T-helper 2 cell (primary cell): Measurements from ENCODE around the gene RPL6.
"Not testable (repeated sequence)": the region's sequence is repeated elsewhere in the genome, so short reads cannot be mapped to it uniquely, and the experiment has no call there.

Source experiments
- DNase-seq, 5 experiments: peaks; one replicate each; pipeline versions ENCODE4 v3.0.0 to v3.0.0-alpha.2; 2012 to 2022

The RPL6 gene

DNA sequence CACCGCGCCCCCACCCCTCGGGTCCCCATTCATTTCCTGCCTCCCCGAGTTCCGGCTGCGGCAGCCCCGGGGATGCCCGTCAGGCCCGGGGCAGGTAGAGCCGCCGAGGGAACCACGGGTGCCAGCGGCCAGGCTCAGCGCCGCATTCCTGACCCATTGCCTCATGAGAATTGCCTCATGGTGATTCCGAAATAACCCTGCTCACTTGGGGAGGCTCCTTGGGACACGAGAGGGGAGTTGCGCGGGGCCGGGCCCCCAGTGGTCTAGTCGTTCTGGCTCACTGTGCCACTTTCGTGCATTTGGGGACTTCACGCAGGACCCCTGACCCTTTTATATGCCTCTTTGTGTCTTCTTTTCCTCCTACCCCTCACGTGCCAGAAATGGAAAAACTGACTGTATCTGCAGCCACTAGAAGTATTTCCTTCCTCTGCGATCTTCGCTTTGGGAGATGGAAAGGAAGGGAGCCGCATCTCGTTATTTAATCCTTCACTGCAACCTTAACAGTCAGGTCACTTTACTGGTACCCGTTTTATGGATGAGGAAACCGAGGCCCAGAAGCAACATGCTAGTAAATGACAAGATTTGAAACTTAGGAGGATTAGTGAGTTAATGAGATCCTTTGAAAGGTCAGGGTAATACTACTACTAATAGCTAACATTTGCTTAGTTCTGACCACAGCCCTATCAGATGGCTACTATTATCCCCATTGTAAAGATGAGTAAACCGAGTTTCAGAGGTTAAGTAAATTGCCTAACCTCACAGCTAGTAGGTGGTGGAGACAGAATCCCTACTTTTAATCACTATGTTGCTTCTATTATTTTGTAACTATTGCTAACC lies 10.1 kb upstream of the RPL6 start:
- peak in 1 of 5 experiments; percentile 26 for DNase-seq

GRCh38 chr12:112418608-112419296 lies 9.3 kb upstream of the RPL6 start, which contains the start of gene PTPN11:
PTPN11 (plus strand) TSS chr12:112418947; CDS start chr12:112419112, 165 bp downstream.
- DNase-seq: peak; percentile 83 to 91 (median 86)

GRCh38 chr12:112418273-112418607 lies 8.8 kb upstream of the RPL6 start:
- no peak for DNase-seq

DNA sequence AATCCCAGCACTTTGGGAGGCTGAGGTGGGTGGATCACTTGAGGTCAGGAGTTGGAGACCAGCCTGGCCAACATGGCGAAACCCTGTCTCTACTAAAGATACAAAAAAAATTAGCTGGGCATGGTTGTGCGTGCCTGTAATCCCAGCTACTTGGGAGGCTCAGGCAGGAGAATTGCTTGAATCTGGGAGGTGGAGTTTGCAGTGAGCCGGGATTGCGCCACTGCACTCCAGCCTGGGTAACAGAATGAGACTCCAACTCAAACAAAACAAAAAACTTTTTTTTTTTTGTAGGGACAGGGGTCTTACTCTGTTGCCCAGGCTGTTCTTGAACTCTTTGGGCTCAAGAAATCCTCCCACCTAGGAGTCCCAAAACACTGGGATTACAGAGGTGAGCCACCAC lies 6.1 kb upstream of the RPL6 start:
- not testable (repeated sequence) for DNase-seq

GRCh38 chr12:112413855-112414625 lies 4.6 kb upstream of the RPL6 start:
- DNase-seq: peak in 1 of 5 experiments; percentile 31

DNA sequence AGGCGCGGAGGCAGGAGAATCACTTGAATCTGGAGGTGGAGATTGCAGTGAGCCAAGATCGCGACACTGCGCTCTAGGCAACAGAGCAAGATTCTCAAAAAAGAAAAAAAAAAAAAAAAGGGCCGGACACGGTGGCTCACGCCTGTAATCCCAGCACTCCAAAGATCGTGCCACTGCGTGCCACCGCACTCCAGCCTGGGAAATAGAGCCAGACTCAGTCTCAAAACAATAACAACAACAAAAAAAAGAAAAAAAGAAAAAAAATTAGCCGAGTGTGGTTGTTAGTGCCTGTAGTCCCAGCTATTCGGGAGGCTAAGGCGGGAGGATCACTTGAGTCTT lies 470 bp upstream of the RPL6 start:
- DNase-seq: no peak

DNA sequence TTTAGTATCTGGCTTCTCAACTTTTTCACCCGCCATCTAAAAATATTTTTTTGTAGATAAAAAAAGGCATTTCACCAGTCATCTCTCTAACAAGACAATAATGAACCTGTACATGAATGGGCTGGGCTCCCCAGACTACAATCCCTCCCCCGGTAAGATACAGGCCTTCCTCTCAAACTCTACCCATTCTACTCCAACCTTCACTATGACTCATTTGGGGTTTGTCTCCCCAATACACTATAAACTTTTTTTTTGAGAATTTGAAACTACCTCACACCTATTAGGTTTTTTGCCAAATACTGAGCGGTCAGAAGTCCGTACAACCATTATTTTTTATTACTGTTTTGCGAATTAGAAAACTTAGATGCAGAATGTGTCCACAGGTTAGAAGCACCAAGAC lies 784 bp downstream of the RPL6 start:
- DNase-seq: peak in 2 of 5 experiments; percentile 17 to 77

GRCh38 chr12:112407683-112408082 lies 1.7 kb downstream of the RPL6 start:
- not testable (repeated sequence) for DNase-seq

GRCh38 chr12:112406519-112407488 lies 2.6 kb downstream of the RPL6 start:
- DNase-seq: no peak

GRCh38 chr12:112401903-112402498 lies 7.4 kb downstream of the RPL6 start:
- no peak for DNase-seq

- no peak for DNase-seq
Measured at GRCh38 chr12:112401054-112401453, 8.4 kb downstream of the RPL6 start.

- no peak for DNase-seq
Measured at GRCh38 chr12:112393328-112393727, 16.1 kb downstream of the RPL6 start.

DNA sequence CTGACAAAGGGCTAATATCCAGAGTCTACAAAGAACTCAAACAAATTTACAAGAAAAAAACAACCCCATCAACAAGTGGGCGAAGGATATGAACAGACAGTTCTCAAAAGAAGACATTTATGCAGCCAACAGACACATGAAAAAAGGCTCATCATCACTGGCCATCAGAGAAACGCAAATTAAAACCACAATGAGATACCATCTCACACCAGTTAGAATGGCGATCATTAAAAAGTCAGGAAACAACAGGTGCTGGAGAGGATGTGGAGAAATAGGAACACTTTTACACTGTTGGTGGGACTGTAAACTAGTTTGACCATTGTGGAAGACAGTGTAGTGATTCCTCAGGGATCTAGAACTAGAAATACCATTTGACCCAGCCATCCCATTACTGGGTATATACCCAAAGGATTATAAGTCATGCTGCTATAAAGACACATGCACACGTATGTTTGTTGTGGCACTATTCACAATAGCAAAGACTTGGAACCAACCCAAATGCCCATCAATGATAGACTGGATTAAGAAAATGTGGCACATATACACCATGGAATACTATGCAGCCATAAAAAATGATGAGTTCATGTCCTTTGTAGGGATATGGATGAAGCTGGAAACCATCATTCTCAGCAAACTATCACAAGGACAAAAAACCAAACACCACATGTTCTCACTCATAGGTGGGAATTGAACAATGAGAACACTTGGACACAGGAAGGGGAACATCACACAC lies 19.3 kb downstream of the RPL6 start:
- not testable (repeated sequence) for DNase-seq

- no peak for DNase-seq
Measured at GRCh38 chr12:112389228-112389627, 20.2 kb downstream of the RPL6 start.

DNA sequence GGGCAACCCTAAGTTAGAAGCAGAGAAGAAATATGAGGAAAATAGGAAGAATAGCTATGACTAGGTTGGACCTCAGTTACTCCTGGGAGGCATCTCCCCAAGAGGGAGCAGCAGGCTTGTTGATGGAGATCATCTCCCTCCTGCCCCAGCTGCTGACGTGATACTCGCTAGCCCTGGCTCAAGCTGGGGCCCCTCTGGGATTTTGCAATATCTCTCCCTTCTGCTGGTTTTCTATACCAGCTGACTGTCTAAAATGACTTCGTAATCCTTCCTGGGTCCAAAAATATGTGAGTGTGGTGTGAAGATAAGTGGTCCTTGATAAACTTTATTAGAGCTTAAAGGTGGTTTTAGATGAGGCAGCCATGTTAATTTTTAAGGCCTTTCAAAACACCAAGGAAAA lies 22.7 kb downstream of the RPL6 start:
- no peak for DNase-seq

- DNase-seq: no peak
Measured at GRCh38 chr12:112382866-112383265, 26.5 kb downstream of the RPL6 start.

DNA sequence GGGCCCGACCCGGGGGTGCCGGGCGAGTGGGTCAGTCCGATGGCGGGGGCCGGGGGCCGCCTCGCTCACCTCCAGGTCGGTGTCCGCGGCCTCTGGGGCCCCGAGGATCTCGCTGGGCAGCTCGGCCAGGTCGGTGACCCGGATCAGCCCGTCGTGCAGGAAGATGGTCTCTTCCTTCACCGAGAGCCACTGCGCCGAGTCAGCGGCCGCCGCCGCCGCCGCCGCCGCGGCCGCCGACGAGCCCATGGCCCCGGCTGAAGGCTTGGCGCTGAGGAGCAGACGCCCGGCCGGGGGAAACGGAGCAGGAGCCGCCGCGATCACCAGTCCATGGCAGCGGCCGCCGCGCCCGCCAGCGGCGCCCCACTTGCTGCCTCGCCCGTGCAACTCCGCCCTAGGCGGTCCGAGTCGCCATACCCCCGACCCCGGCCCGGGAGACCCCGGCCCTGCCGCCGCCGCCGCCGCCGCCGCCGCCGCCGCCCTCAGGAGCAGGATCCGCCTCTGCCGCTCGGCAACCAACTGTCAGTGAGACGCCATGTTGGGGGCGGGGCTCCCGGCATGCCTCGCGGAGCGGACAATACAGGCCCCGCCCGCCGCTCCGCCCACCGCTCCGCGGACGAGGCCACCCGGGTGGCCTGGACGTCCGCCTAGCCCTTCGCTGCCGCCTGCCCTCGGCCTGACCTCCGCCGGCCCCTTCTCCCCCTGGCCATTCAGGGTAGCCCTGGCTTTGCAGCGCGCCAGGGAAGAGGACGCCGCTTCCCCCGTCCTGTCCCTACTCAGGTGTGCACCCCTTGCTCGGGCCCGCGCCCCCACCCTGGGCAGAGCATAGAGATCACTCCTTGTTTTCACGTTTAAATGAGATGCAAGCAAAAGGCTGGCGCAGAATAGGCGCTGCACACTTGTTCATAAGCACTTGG lies 27.3 kb downstream of the RPL6 start, which contains the start of gene HECTD4:
Gene HECTD4, minus strand, starts transcription at position 549 of the 914 bp plus-strand sequence. Its CDS starts 303 bp downstream, at position 246.
- DNase-seq: peak; percentile 82 to 92 (median 90)

DNA sequence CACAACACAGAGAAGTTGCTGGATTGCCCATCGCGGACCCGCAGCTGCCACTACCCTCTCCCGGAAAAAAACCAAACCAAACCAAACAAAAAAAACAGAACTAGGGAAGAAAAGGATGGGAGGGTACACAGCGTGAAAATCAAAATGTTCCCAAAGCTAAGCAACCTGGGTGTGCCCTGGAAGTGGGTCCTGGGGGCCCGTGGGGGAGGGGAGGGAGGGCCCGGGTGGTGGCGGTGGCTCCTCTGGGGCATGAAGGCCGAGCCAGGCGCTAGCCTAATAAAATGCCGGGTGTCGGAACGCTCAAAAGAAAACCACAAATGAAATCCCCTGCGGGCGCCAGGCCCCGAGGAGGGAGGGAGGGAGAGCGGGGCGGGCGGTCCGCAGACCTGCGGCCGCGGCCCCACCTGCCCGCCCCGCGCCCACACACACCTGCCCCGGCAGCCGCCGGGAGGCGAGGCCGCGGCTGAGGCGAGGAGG lies 28.0 kb downstream of the RPL6 start:
- peak; percentile 2 to 36 (median 13) for DNase-seq

- peak in 1 of 5 experiments; percentile 3 for DNase-seq
Measured at GRCh38 chr12:112380663-112381405, 28.6 kb downstream of the RPL6 start.
